ENCODE data around the gene SUN3.

SUN3 gene

GRCh38 chr7:47942132-47942531, 86.8 kb downstream of the SUN3 start:
- no peak for DNase-seq

GRCh38 chr7:47941136-47941844, 87.6 kb downstream of the SUN3 start:
- DNase-seq: no peak

GRCh38 chr7:47940088-47941013, 88.6 kb downstream of the SUN3 start:
- no peak for DNase-seq

DNA sequence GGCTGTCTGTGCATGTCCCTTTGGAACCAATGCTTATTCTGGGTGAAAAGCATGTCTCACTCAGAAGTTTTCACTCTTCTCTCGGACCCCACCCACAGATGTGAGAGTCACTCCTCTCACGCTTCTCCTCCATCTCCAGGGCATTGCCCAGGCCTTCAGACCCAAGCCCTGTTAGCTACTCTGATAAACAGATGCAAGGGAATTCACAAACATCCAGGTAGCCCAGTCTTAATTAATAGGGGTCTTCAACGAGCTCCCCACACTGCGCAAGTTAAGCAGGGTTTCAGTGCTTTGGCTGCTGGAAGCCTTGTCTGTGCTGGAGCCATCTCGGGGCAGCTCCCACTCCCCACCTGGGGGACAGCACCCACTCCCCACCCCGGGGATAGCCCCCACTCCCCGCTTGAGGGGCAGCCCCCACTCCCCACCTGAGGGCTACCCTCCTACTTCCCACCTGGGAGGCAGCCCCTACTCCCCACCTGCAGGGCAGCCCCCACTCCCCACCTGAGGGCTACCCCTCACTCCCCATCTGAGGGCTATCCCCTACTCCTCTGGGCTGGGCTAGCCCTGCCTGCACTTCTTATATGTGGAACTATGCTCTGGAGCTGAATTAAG, 89.4 kb downstream of the SUN3 start:
- DNase-seq: no peak

DNA sequence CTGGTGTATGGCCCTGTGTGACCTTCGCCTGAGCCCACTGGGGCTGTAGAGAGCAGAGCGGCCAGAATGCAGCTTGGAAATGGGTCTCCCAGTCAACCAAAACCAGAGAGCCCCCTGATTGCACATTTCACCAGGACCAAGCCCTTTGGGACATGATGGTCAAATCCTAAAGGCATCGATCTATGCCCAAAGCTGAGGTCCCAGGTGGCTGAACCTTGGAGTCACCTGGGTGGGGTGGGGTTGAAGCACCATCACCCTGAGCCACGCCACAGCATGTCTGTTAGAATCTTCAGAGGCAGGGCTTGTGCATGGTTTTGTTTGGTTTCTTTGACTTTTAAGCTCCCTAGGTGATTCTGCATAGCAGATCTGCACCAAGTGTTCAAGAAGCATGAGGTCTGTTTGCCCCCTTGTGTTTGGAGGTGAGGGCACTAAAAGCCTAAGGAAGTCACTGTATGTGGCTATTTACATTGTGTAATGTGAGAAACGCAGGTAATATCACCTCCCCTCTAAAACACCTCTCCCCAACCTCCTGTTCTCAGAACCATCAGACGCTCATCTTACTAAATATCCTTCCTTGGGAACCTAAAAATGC, 90.2 kb downstream of the SUN3 start:
- no peak for DNase-seq

GRCh38 chr7:47937711-47938573, 91.0 kb downstream of the SUN3 start:
- DNase-seq: no peak

Data from NCI-H1436 (cell line).